Endothelial cell of umbilical vein (primary cell): ENCODE measurements around the gene DKK3.

ENCODE experiments used
- EZH2 ChIP-seq: IDR thresholded peaks from 2 replicates; pipeline ENCODE4 v1.6.1; 2012; ENCODE audit warnings: borderline replicate concordance, low read depth, mild to moderate bottlenecking, moderate library complexity, low read length, inconsistent platforms; ENCODE audit not compliant: severe bottlenecking
- MYC ChIP-seq: IDR thresholded peaks from one replicate; pipeline ENCODE4 v1.6.1; 2011; ENCODE audit warnings: mild to moderate bottlenecking, low read depth, low read length
- POLR2A ChIP-seq: IDR thresholded peaks from 2 replicates; pipeline ENCODE4 v1.6.1; 2012; ENCODE audit warnings: low read depth, mild to moderate bottlenecking, control low read depth, low read length
- TF ChIP-seq, protein P1 (sequence below), 2 donors: IDR thresholded peaks; 1 replicate in 1 of 2; 2 replicates in 1 of 2; pipeline ENCODE4 v1.5.1; 2011; ENCODE audit warnings: low read length in 2 of 2, mild to moderate bottlenecking in 2 of 2, moderate library complexity in 2 of 2, control low read depth in 1 of 2, inconsistent platforms in 1 of 2, low read depth in 1 of 2; ENCODE audit not compliant: insufficient read depth in 1 of 2; ENCODE audit errors: extremely low read depth in 1 of 2
- TF ChIP-seq, protein P2 (sequence below): IDR thresholded peaks from 2 replicates; pipeline ENCODE4 v1.6.1; 2011; ENCODE audit not compliant: insufficient read depth, insufficient read length

DNA sequence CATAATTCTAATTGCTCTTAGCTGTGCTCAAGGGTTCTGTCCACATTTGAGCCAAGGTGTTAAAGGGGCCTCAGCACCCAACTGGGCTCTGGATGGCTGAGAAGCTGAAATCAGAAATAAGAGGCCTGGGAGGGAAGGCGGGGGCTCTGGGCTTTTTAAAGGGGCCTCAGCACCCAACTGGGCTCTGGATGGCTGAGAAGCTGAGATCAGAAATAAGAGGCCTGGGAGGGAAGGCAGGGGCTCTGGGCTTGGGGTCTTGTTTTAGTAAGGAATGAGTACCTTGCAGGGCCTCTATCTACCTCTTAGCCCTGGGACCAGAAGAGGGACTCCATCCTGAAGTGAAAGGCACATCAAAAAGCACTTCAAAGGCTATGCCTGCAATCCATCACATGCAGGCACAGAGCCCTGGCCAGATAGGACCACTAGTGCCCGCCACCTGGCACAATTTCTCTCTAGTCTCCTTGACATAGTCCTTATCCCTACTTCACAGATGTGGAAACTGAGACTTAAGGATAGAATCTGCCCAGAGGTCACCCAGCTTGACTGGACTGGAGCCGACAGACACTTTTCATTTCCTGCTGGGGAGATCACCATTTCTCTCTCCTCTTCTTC is 35.6 kb downstream of the DKK3 start:
- TF ChIP-seq, protein P1, sequence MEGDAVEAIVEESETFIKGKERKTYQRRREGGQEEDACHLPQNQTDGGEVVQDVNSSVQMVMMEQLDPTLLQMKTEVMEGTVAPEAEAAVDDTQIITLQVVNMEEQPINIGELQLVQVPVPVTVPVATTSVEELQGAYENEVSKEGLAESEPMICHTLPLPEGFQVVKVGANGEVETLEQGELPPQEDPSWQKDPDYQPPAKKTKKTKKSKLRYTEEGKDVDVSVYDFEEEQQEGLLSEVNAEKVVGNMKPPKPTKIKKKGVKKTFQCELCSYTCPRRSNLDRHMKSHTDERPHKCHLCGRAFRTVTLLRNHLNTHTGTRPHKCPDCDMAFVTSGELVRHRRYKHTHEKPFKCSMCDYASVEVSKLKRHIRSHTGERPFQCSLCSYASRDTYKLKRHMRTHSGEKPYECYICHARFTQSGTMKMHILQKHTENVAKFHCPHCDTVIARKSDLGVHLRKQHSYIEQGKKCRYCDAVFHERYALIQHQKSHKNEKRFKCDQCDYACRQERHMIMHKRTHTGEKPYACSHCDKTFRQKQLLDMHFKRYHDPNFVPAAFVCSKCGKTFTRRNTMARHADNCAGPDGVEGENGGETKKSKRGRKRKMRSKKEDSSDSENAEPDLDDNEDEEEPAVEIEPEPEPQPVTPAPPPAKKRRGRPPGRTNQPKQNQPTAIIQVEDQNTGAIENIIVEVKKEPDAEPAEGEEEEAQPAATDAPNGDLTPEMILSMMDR (IDR thresholded peaks at IDR 0.05; ENCODE audit: extremely low read depth in 1 of 2, insufficient read depth in 1 of 2, low read depth in 1 of 2, low read length in 2 of 2): no peak
- no peak for TF ChIP-seq POLR2A
- TF ChIP-seq, protein P2, sequence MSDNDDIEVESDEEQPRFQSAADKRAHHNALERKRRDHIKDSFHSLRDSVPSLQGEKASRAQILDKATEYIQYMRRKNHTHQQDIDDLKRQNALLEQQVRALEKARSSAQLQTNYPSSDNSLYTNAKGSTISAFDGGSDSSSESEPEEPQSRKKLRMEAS: no peak
- no peak for TF ChIP-seq EZH2
- no peak for TF ChIP-seq MYC
